HepG2 (cell line): ENCODE results near the gene VGLL4. TPM values are rescaled to one million over a fixed set of nuclear protein-coding genes. Genes with fewer than 3 reads are reported as not detected.

Experiments
- CEBPG ChIP-seq: IDR thresholded peaks from 2 replicates; pipeline ENCODE4 v1.6.1; 2016
- IKZF4 ChIP-seq: sonication (generic); formaldehyde crosslinking; IDR thresholded peaks from 2 replicates; pipeline ENCODE4 v1.5.1; 2020; ENCODE audit warnings: borderline replicate concordance, mild to moderate bottlenecking, low read depth, missing genetic modification reagents; ENCODE audit errors: not compliant biosample characterization
- KDM2A ChIP-seq: sonication (generic); formaldehyde crosslinking; IDR thresholded peaks from 2 replicates; pipeline ENCODE4 v1.4.0; 2020; ENCODE audit warnings: low read depth, missing genetic modification reagents, borderline replicate concordance
- MZF1 ChIP-seq: sonication (generic); formaldehyde crosslinking; IDR thresholded peaks from 2 replicates; pipeline ENCODE4 v1.8.1; 2023; ENCODE audit warnings: mild to moderate bottlenecking, missing genetic modification reagents, borderline replicate concordance
- NKX3-1 ChIP-seq: sonication (generic); formaldehyde crosslinking; IDR thresholded peaks from 2 replicates; pipeline ENCODE4 v1.5.0; 2020; ENCODE audit warnings: missing genetic modification reagents
- NR2F6 ChIP-seq, 2 experiments: IDR thresholded peaks; 2 replicates each; pipeline ENCODE4 v1.6.1; 2016; ENCODE audit warnings: antibody characterized with exemption in 1 of 2, mild to moderate bottlenecking in 1 of 2
- RARA ChIP-seq: IDR thresholded peaks from 2 replicates; pipeline ENCODE4 v1.6.1; 2016; ENCODE audit warnings: missing genetic modification reagents, missing compliant biosample characterization
- TSC22D2 ChIP-seq: sonication (generic); formaldehyde crosslinking; IDR thresholded peaks from 2 replicates; pipeline ENCODE4 v1.5.1; 2020; ENCODE audit warnings: missing genetic modification reagents, mild to moderate bottlenecking, borderline replicate concordance
- U2AF2 ChIP-seq: fragments of 200-400 bp; formaldehyde crosslinking; IDR thresholded peaks from 2 replicates; pipeline ENCODE4 v1.6.1; 2017; ENCODE audit warnings: low read depth, mild to moderate bottlenecking, low read length
- ZBTB20 ChIP-seq: sonication (generic); formaldehyde crosslinking; IDR thresholded peaks from 2 replicates; pipeline ENCODE4 v1.8.1; 2023; ENCODE audit warnings: missing genetic modification reagents, low read depth, mild to moderate bottlenecking, borderline replicate concordance
- ZNF101 ChIP-seq: sonication (generic); formaldehyde crosslinking; IDR thresholded peaks from 2 replicates; pipeline ENCODE4 v1.4.0; 2020; ENCODE audit warnings: mild to moderate bottlenecking, low read depth, missing genetic modification reagents, borderline replicate concordance
- ZNF12 ChIP-seq: sonication (generic); formaldehyde crosslinking; IDR thresholded peaks from 2 replicates; pipeline ENCODE4 v1.5.0; 2020; ENCODE audit warnings: missing genetic modification reagents
- ZNF143 ChIP-seq: sonication (generic); formaldehyde crosslinking; IDR thresholded peaks from 2 replicates; pipeline ENCODE4 v1.4.0; 2020; ENCODE audit warnings: missing genetic modification reagents
- ZNF570 ChIP-seq: sonication (generic); formaldehyde crosslinking; IDR thresholded peaks from 2 replicates; pipeline ENCODE4 v1.4.0; 2020; ENCODE audit warnings: mild to moderate bottlenecking, missing genetic modification reagents, borderline replicate concordance
- ZNF670 ChIP-seq: sonication (generic); formaldehyde crosslinking; IDR thresholded peaks from 2 replicates; pipeline ENCODE4 v1.8.0; 2022; ENCODE audit warnings: mild to moderate bottlenecking, missing genetic modification reagents, borderline replicate concordance
- ZNF737 ChIP-seq: sonication (generic); formaldehyde crosslinking; IDR thresholded peaks from 2 replicates; pipeline ENCODE4 v1.5.0; 2020; ENCODE audit warnings: missing genetic modification reagents, mild to moderate bottlenecking, borderline replicate concordance
- polyA plus RNA-seq, 8 experiments: library from polyadenylated mRNA; depleted of rRNA in 3 of 8; stranded (reverse) in 7 of 8; unstranded in 1 of 8; fragments of >200 nt; fragmentation: Illumina TruSeq in 4 of 8; extraction: Trizol in 4 of 8; gene quantifications; 2 replicates each; pipeline versions ENCODE4 v1.2.1 to v1.2.3, GENCODE V29; 2011 to 2016; ENCODE audit warnings: low read depth in 4 of 8, missing spikeins in 1 of 8, mixed read lengths in 1 of 8; ENCODE audit not compliant: insufficient read depth in 1 of 8
- total RNA-seq, 5 experiments: library from RNA; depleted of rRNA; stranded (reverse); fragments of >200 nt; fragmentation: Illumina TruSeq; extraction: Trizol; gene quantifications; 2 replicates each; pipeline ENCODE4 v1.2.3, GENCODE V29; 2016; ENCODE audit warnings: low read depth in 1 of 5
- TF ChIP-seq, protein P1 (sequence below): sonication (generic); formaldehyde crosslinking; IDR thresholded peaks from 2 replicates; pipeline ENCODE4 v1.4.0; 2020; ENCODE audit warnings: mild to moderate bottlenecking, missing genetic modification reagents, borderline replicate concordance
- TF ChIP-seq, protein P2 (sequence below): sonication (generic); formaldehyde crosslinking; conservative IDR thresholded peaks from 2 replicates; pipeline ENCODE4 v1.4.0; 2020; ENCODE audit warnings: missing genetic modification reagents
- TF ChIP-seq, protein P3 (sequence below): sonication (generic); formaldehyde crosslinking; IDR thresholded peaks from 2 replicates; pipeline ENCODE4 v1.5.0; 2020; ENCODE audit warnings: missing genetic modification reagents, mild to moderate bottlenecking, borderline replicate concordance
- TF ChIP-seq, protein P4 (sequence below): sonication (generic); formaldehyde crosslinking; IDR thresholded peaks from 2 replicates; pipeline ENCODE4 v1.4.0; 2020; ENCODE audit warnings: missing genetic modification reagents

Gene VGLL4
- total and polyA plus RNA-seq, 2 of the 13 experiments (the other 11 are each of a cell fraction or from before 2014, with no cell fraction given) = 23.2 to 39.0 TPM

DNA sequence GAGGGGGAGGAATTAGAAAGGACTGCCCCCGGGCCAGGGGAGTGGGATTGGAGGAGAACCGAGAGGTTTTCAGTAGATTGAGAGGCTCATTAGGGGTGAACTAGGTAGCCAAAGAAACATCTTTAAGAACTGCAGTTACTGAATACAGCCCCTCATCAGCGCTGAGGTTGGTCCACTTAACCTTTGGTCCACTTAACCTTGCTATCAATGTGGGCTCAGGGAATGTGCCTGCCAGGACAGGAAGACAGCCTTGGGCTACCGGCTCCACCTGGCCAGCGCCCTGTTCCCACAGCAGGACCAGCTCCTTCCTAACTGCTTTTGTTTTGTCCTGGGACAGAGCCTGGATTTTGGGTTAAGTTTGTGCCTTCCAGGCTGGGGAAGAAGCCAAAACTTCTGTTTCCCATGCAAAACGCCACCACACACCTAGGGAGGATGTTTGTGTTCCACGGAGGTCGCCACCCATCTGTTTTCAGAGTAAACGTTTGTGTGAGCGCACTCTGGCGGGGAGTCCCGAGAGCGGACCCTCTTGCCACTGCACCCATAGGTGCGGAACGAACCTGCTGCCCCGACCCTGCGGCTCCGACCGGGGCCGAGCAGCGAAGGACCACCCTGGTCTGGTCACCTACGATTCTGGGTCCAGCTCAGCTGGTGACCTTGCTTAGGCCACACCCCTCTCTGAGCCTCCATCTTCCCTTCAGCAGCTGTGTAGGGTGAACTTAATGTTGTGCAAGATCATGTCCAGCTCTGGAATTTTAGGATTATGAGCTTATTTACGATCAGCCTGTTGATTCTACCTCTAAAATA is 107.4 kb downstream of the VGLL4 start (continued):
- TF ChIP-seq, protein P1, sequence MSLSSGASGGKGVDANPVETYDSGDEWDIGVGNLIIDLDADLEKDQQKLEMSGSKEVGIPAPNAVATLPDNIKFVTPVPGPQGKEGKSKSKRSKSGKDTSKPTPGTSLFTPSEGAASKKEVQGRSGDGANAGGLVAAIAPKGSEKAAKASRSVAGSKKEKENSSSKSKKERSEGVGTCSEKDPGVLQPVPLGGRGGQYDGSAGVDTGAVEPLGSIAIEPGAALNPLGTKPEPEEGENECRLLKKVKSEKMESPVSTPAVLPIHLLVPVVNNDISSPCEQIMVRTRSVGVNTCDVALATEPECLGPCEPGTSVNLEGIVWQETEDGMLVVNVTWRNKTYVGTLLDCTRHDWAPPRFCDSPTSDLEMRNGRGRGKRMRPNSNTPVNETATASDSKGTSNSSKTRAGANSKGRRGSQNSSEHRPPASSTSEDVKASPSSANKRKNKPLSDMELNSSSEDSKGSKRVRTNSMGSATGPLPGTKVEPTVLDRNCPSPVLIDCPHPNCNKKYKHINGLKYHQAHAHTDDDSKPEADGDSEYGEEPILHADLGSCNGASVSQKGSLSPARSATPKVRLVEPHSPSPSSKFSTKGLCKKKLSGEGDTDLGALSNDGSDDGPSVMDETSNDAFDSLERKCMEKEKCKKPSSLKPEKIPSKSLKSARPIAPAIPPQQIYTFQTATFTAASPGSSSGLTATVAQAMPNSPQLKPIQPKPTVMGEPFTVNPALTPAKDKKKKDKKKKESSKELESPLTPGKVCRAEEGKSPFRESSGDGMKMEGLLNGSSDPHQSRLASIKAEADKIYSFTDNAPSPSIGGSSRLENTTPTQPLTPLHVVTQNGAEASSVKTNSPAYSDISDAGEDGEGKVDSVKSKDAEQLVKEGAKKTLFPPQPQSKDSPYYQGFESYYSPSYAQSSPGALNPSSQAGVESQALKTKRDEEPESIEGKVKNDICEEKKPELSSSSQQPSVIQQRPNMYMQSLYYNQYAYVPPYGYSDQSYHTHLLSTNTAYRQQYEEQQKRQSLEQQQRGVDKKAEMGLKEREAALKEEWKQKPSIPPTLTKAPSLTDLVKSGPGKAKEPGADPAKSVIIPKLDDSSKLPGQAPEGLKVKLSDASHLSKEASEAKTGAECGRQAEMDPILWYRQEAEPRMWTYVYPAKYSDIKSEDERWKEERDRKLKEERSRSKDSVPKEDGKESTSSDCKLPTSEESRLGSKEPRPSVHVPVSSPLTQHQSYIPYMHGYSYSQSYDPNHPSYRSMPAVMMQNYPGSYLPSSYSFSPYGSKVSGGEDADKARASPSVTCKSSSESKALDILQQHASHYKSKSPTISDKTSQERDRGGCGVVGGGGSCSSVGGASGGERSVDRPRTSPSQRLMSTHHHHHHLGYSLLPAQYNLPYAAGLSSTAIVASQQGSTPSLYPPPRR (CRISPR knock-in tag) = peak; percentile 64; the same call in 1 of the 2 replicates
- TF ChIP-seq ZNF12 (CRISPR knock-in tag) (no peak), U2AF2 (no peak), ZNF670 (no peak; the same call in 1 of the 2 replicates), ZBTB20 (CRISPR knock-in tag) (no peak), CEBPG (peak; percentile 52; the same call in 1 of the 2 replicates), MZF1 (CRISPR knock-in tag) (no peak), KDM2A (CRISPR knock-in tag) (peak; percentile 78; the same call in 1 of the 2 replicates), RARA (no peak), ZNF737 (no peak; the same call in 1 of the 2 replicates), ZNF101 (no peak), NKX3-1 (no peak), IKZF4 (no peak), ZNF143 (CRISPR knock-in tag) (0 out of 2 replicates have a peak, but pooled peaks have one; percentile 19), TSC22D2 (peak; percentile 52; the same call in 1 of the 2 replicates), NR2F6 (IDR thresholded peaks at IDR 0.05) (peak; percentile 24; the same call in 1 of the 2 replicates), NR2F6 (CRISPR knock-in tag; IDR thresholded peaks at IDR 0.05) (0 out of 2 replicates have a peak, but pooled peaks have one; percentile 36), ZNF570 (no peak)
- TF ChIP-seq, protein P2, sequence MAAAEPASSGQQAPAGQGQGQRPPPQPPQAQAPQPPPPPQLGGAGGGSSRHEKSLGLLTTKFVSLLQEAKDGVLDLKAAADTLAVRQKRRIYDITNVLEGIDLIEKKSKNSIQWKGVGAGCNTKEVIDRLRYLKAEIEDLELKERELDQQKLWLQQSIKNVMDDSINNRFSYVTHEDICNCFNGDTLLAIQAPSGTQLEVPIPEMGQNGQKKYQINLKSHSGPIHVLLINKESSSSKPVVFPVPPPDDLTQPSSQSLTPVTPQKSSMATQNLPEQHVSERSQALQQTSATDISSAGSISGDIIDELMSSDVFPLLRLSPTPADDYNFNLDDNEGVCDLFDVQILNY = no peak
- TF ChIP-seq, protein P3, sequence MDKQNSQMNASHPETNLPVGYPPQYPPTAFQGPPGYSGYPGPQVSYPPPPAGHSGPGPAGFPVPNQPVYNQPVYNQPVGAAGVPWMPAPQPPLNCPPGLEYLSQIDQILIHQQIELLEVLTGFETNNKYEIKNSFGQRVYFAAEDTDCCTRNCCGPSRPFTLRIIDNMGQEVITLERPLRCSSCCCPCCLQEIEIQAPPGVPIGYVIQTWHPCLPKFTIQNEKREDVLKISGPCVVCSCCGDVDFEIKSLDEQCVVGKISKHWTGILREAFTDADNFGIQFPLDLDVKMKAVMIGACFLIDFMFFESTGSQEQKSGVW (CRISPR knock-in tag) = no peak
- TF ChIP-seq, protein P4, sequence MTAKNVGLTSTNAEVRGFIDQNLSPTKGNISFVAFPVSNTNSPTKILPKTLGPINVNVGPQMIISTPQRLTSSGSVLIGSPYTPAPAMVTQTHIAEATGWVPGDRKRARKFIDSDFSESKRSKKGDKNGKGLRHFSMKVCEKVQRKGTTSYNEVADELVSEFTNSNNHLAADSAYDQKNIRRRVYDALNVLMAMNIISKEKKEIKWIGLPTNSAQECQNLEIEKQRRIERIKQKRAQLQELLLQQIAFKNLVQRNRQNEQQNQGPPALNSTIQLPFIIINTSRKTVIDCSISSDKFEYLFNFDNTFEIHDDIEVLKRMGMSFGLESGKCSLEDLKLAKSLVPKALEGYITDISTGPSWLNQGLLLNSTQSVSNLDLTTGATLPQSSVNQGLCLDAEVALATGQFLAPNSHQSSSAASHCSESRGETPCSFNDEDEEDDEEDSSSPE (CRISPR knock-in tag) = peak; percentile 47; the same call in 1 of the 2 replicates
